Hepatocyte (in vitro differentiated cells): Measurements from ENCODE around the gene BUB1B. TPM values are rescaled to one million over a fixed set of nuclear protein-coding genes. Genes with fewer than 3 reads are reported as not detected.
"Not testable (repeated sequence)": the region's sequence is repeated elsewhere in the genome, so short reads cannot be mapped to it uniquely, and the experiment has no call there.

Experiments
- DNase-seq: peaks from one replicate; pipeline ENCODE4 v3.0.0-alpha.2; 2016; ENCODE audit warnings: low spot score
- H2AFZ ChIP-seq: fragments of 200-600 bp; sonication (generic); 2 replicates; pipeline ENCODE4 v1.6.0; 2016; ENCODE audit warnings: antibody characterized with exemption, mild to moderate bottlenecking
- H3K27ac ChIP-seq: fragments of 200-600 bp; sonication (generic); 2 replicates; pipeline ENCODE4 v1.5.1; 2016; ENCODE audit warnings: mild to moderate bottlenecking
- H3K27me3 ChIP-seq: fragments of 200-600 bp; sonication (generic); 2 replicates; pipeline ENCODE4 v1.6.1; 2016
- H3K36me3 ChIP-seq: fragments of 200-600 bp; sonication (generic); replicated peaks from 2 replicates; pipeline ENCODE4 v1.5.1; 2016; ENCODE audit warnings: low read depth; ENCODE audit not compliant: insufficient read depth
- H3K4me1 ChIP-seq: fragments of 200-600 bp; sonication (generic); 2 replicates; pipeline ENCODE4 v1.5.1; 2016; ENCODE audit warnings: mild to moderate bottlenecking, moderate library complexity; ENCODE audit not compliant: insufficient read depth
- H3K4me2 ChIP-seq: fragments of 200-600 bp; sonication (generic); 2 replicates; pipeline ENCODE4 v1.6.0; 2016
- H3K4me3 ChIP-seq: fragments of 200-600 bp; sonication (generic); 2 replicates; pipeline ENCODE4 v1.5.1; 2016; ENCODE audit warnings: mild to moderate bottlenecking
- H3K79me2 ChIP-seq: fragments of 200-600 bp; sonication (generic); 2 replicates; pipeline ENCODE4 v1.6.0; 2017; ENCODE audit warnings: mild to moderate bottlenecking
- H3K9me2 ChIP-seq: fragments of 200-600 bp; sonication (generic); replicated peaks from 2 replicates; pipeline ENCODE4 v1.6.0; 2017; ENCODE audit warnings: mild to moderate bottlenecking; ENCODE audit not compliant: insufficient read depth
- H3K9me3 ChIP-seq: fragments of 200-600 bp; sonication (generic); 2 replicates; pipeline ENCODE4 v1.5.1; 2016; ENCODE audit warnings: low read depth, mild to moderate bottlenecking
- H4K20me1 ChIP-seq: fragments of 200-600 bp; sonication (generic); 2 replicates; pipeline ENCODE4 v1.6.0; 2016; ENCODE audit warnings: mild to moderate bottlenecking; ENCODE audit not compliant: insufficient read depth, poor library complexity, severe bottlenecking
- CTCF ChIP-seq: fragments of 200-600 bp; sonication (generic); IDR thresholded peaks from 2 replicates; pipeline ENCODE4 v1.5.1; 2016; ENCODE audit warnings: antibody characterized with exemption, mild to moderate bottlenecking; ENCODE audit not compliant: poor library complexity
- EZH2 ChIP-seq: fragments of 200-600 bp; sonication (generic); IDR thresholded peaks from 2 replicates; pipeline ENCODE4 v1.6.1; 2016; ENCODE audit warnings: antibody characterized with exemption, mild to moderate bottlenecking, borderline replicate concordance
- EZH2phosphoT487 ChIP-seq: fragments of 200-600 bp; sonication (generic); IDR thresholded peaks from one replicate; pipeline ENCODE4 v1.6.1; 2018; ENCODE audit warnings: antibody characterized with exemption, mild to moderate bottlenecking, low read depth, moderate library complexity; ENCODE audit not compliant: unreplicated experiment, severe bottlenecking
- WGBS: methylation state at CpG from one replicate; pipeline ENCODE4 v1.1.6; 2016; ENCODE audit warnings: low lambda C conversion rate; ENCODE audit errors: missing lambda C conversion rate; 5-methylcytosine and 5-hydroxymethylcytosine counted together
- polyA plus RNA-seq: library from polyadenylated mRNA; unstranded; fragments of >200 nt; fragmentation: Nextera tagmentation; extraction: Ambion mirVana; gene quantifications from 2 replicates; pipeline ENCODE4 v1.2.1, GENCODE V29; 2016
- total RNA-seq: library from RNA; depleted of rRNA; stranded (reverse); fragments of >200 nt; gene quantifications from 2 replicates; pipeline ENCODE4 v1.2.3, GENCODE V29; 2014

Gene BUB1B
- total and polyA plus RNA-seq, 2 experiments from 2014 or later: 5.3 to 11.9 TPM

GRCh38 chr15:40130799-40131502, 29.9 kb upstream of the BUB1B start:
- Histone ChIP-seq H2AFZ (no peak overlapping the region), H3K79me2 (no peaks in the 10 kb centered on the region), H3K4me3 (no peak overlapping the region), H3K27me3 (peaks cover 3% of the 10 kb centered on the region), H3K4me1 (no peaks in the 10 kb centered on the region), H3K4me2 (no peak overlapping the region), H3K9me2 (no peaks in the 10 kb centered on the region), H3K27ac (no peak overlapping the region), H3K36me3 (no peaks in the 10 kb centered on the region), H4K20me1 (no peaks in the 10 kb centered on the region), H3K9me3 (no peaks in the 10 kb centered on the region)
- TF ChIP-seq CTCF: no peak
- TF ChIP-seq EZH2phosphoT487: no peak
- TF ChIP-seq EZH2: no peak
- 93% methylated on average over 19 of the region's 19 CpGs for WGBS
- no peak for DNase-seq

GRCh38 chr15:40133544-40133943, 27.3 kb upstream of the BUB1B start:
- DNase-seq: no peak
- Histone ChIP-seq H3K4me2 (no peak overlapping the region), H3K79me2 (no peaks in the 10 kb centered on the region), H3K27me3 (no peaks in the 10 kb centered on the region), H3K9me2 (no peaks in the 10 kb centered on the region), H3K9me3 (no peaks in the 10 kb centered on the region), H3K4me3 (no peak overlapping the region), H3K36me3 (no peaks in the 10 kb centered on the region), H4K20me1 (no peaks in the 10 kb centered on the region), H3K4me1 (no peaks in the 10 kb centered on the region), H2AFZ (no peak overlapping the region), H3K27ac (no peak overlapping the region)
- TF ChIP-seq EZH2 (no peak), EZH2phosphoT487 (no peak), CTCF (no peak)
- 95% methylated on average over 13 of the region's 13 CpGs for WGBS

GRCh38 chr15:40134885-40135284, 26.0 kb upstream of the BUB1B start:
- DNase-seq: no peak
- Histone ChIP-seq H3K27ac (no peak overlapping the region), H3K4me3 (no peak overlapping the region), H3K36me3 (no peaks in the 10 kb centered on the region), H2AFZ (no peak overlapping the region), H3K9me2 (no peaks in the 10 kb centered on the region), H4K20me1 (no peaks in the 10 kb centered on the region), H3K27me3 (no peaks in the 10 kb centered on the region), H3K79me2 (no peaks in the 10 kb centered on the region), H3K9me3 (no peaks in the 10 kb centered on the region), H3K4me1 (no peaks in the 10 kb centered on the region), H3K4me2 (no peak overlapping the region)
- TF ChIP-seq EZH2 (no peak), EZH2phosphoT487 (no peak), CTCF (no peak)
- WGBS: 76% methylated on average over 9 of the region's 9 CpGs

GRCh38 chr15:40135846-40136450, 24.9 kb upstream of the BUB1B start:
- H3K79me2 ChIP-seq, H3K9me3 ChIP-seq, DNase-seq, H3K4me2 ChIP-seq, H3K9me2 ChIP-seq, H3K4me3 ChIP-seq, H3K36me3 ChIP-seq, H3K4me1 ChIP-seq, H3K27ac ChIP-seq, H4K20me1 ChIP-seq, H3K27me3 ChIP-seq, H2AFZ ChIP-seq: not testable (repeated sequence)
- 96% methylated on average over 1 of the region's 1 CpG for WGBS
